ENCODE measurements around the gene MARCO. TPM values are rescaled to one million over a fixed set of nuclear protein-coding genes. Genes with fewer than 3 reads are reported as not detected.
A peak's percentile ranks its signal among the peaks of the same experiment; 100 is the strongest.
"Not testable (repeated sequence)": the region's sequence is repeated elsewhere in the genome, so short reads cannot be mapped to it uniquely, and the experiment has no call there.

MARCO gene
- polyA plus RNA-seq, 6 donors from 2014 or later: 0.29 TPM; not detected in 5

GRCh38 chr2:119024568-119024967 is 82.6 kb downstream of the MARCO start:
- Mint-ChIP-seq H3K9me3 (peaks cover 0 to 5% (median 0%) of the 10 kb centered on the region in 7 donors), H3K27ac (no peak overlapping the region), H3K4me1 (no peaks in the 10 kb centered on the region), H3K27me3 (peaks cover 10 to 25% (median 19%) of the 10 kb centered on the region in 3 donors), H3K36me3 (no peaks in the 10 kb centered on the region), H3K4me3 (no peak overlapping the region)
- ATAC-seq (ENCODE audit: low read depth in 2 of 2) (no peak), DNase-seq (no peak)

- no peak for DNase-seq
- peaks cover 0 to 5% (median 0%) of the 10 kb centered on the region in 7 donors for H3K9me3 Mint-ChIP-seq
- ATAC-seq (ENCODE audit: low read depth in 2 of 2): no peak
- no peaks in the 10 kb centered on the region for H3K4me1 Mint-ChIP-seq
- H3K36me3 Mint-ChIP-seq: no peaks in the 10 kb centered on the region
- H3K27me3 Mint-ChIP-seq: peaks cover 9 to 28% (median 22%) of the 10 kb centered on the region in 3 donors
- H3K4me3 Mint-ChIP-seq: no peak overlapping the region
- no peak overlapping the region for H3K27ac Mint-ChIP-seq
Observed at GRCh38 chr2:119025013-119025412, 83.0 kb downstream of the MARCO start.

DNA sequence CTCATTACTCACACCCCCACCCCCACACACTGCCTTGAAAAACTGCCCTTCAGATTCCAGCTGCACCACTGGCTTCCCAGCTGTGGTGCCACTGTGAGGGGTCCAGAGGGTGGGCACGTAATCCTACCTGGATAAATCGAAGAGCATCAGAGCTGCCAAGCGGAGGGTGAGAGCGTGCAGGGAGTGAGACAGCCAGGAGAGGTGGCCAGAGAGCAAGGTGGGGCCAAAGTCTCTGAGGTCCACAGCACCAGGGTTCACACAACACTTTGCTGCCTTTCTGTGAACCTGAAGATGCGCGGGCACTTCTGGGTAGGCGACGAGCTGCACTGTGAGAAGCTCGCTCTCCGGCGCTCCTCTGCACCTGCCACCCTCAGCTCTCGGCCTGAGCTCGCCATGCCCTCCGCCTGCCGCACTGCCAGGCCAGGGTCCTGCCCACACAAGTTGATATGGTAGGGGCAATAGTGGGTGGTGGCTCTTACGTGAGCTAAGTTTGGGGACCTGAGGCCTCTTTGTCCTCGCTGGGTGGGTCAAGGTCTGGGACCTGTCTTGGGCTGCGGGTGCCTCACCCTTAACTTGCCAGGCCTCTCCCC is 83.9 kb downstream of the MARCO start:
- H3K4me3 Mint-ChIP-seq: no peak overlapping the region
- peaks cover 11 to 36% (median 30%) of the 10 kb centered on the region in 3 donors for H3K27me3 Mint-ChIP-seq
- no peaks in the 10 kb centered on the region for H3K4me1 Mint-ChIP-seq
- no peak for ATAC-seq (ENCODE audit: low read depth in 2 of 2)
- no peak overlapping the region for H3K27ac Mint-ChIP-seq
- no peak for DNase-seq
- H3K9me3 Mint-ChIP-seq: peaks cover 0 to 7% (median 0%) of the 10 kb centered on the region in 7 donors
- no peaks in the 10 kb centered on the region for H3K36me3 Mint-ChIP-seq

GRCh38 chr2:119026890-119027289 is 84.9 kb downstream of the MARCO start:
- no peak for ATAC-seq (ENCODE audit: low read depth in 2 of 2)
- Mint-ChIP-seq H3K27me3 (peaks cover 13 to 43% (median 41%) of the 10 kb centered on the region in 3 donors), H3K27ac (no peak overlapping the region), H3K4me3 (no peak overlapping the region), H3K4me1 (no peaks in the 10 kb centered on the region), H3K9me3 (peaks cover 0 to 8% (median 0%) of the 10 kb centered on the region in 7 donors), H3K36me3 (no peaks in the 10 kb centered on the region)
- DNase-seq: no peak

GRCh38 chr2:119028327-119029174 is 86.6 kb downstream of the MARCO start:
- DNase-seq: no peak
- no peak overlapping the region for H3K4me3 Mint-ChIP-seq
- no peaks in the 10 kb centered on the region for H3K4me1 Mint-ChIP-seq
- H3K36me3 Mint-ChIP-seq: no peaks in the 10 kb centered on the region
- H3K9me3 Mint-ChIP-seq: peaks cover 0 to 11% (median 6%) of the 10 kb centered on the region in 7 donors
- peak overlapping the region in 2 of 6 donors; percentile 14 to 68 for H3K27ac Mint-ChIP-seq
- H3K27me3 Mint-ChIP-seq: peaks cover 13 to 41% (median 39%) of the 10 kb centered on the region in 3 donors
- no peak for ATAC-seq (ENCODE audit: low read depth in 2 of 2)

GRCh38 chr2:119029297-119029696 is 87.3 kb downstream of the MARCO start:
- Mint-ChIP-seq H3K27ac (no peak overlapping the region), H3K4me1 (no peaks in the 10 kb centered on the region), H3K36me3 (peaks cover 0 to 1% of the 10 kb centered on the region in 2 donors), H3K27me3 (peaks cover 13 to 42% (median 42%) of the 10 kb centered on the region in 3 donors), H3K4me3 (no peak overlapping the region), H3K9me3 (peaks cover 3 to 11% (median 8%) of the 10 kb centered on the region in 7 donors)
- ATAC-seq (ENCODE audit: low read depth in 2 of 2) (no peak), DNase-seq (no peak)

- not testable (repeated sequence) for DNase-seq; ATAC-seq (ENCODE audit: low read depth in 2 of 2); H3K27ac Mint-ChIP-seq; H3K4me1 Mint-ChIP-seq
- peaks cover 0 to 11% of the 10 kb centered on the region in 2 donors for H3K36me3 Mint-ChIP-seq
- H3K9me3 Mint-ChIP-seq: peaks cover 9 to 31% (median 21%) of the 10 kb centered on the region in 7 donors
- peaks cover 5 to 17% (median 12%) of the 10 kb centered on the region in 3 donors for H3K27me3 Mint-ChIP-seq
- peak overlapping the region in 1 of 8 donors; percentile 26 for H3K4me3 Mint-ChIP-seq
Observed at GRCh38 chr2:119037922-119038321, 95.9 kb downstream of the MARCO start.

GRCh38 chr2:119040730-119041129 is 98.7 kb downstream of the MARCO start:
- Mint-ChIP-seq H3K27me3 (peaks cover 0 to 7% (median 5%) of the 10 kb centered on the region in 3 donors), H3K27ac (peak overlapping the region in 1 of 6 donors; percentile 87), H3K4me1 (no peaks in the 10 kb centered on the region), H3K36me3 (no peaks in the 10 kb centered on the region), H3K4me3 (no peak overlapping the region), H3K9me3 (peaks cover 2 to 17% (median 6%) of the 10 kb centered on the region in 7 donors)
- DNase-seq: no peak
- no peak for ATAC-seq (ENCODE audit: low read depth in 2 of 2)

Other genes starting within 250 kb of the MARCO start
- not detected for gene EN1, start 94.5 kb upstream of the MARCO start, polyA plus RNA-seq (ENCODE audit: low read depth in 6 of 6)
- not detected for gene C1QL2, start 216.6 kb downstream of the MARCO start, polyA plus RNA-seq (ENCODE audit: low read depth in 6 of 6)